ENCODE measurements around the gene EFHC1. TPM values are rescaled to one million over a fixed set of nuclear protein-coding genes. Genes with fewer than 3 reads are reported as not detected.

The EFHC1 gene
- total RNA-seq, 1 experiment from 2014 or later, result 13.2 TPM

- no peak for TF ChIP-seq CTCF (conservative IDR thresholded peaks at IDR 0.05)
- Histone ChIP-seq H3K56ac (ENCODE audit: insufficient read length, low read depth, low read length) (no peak overlapping the region), H3K18ac (ENCODE audit: insufficient read length, low read depth, low read length) (no peak overlapping the region), H2BK15ac (ENCODE audit: low read depth, low read length) (no peak overlapping the region), H4K8ac (replicated peaks; ENCODE audit: insufficient read length, low read depth, low read length) (no peak overlapping the region), H4K91ac (ENCODE audit: insufficient read length, low read depth, low read length) (no peak overlapping the region), H2BK5ac (ENCODE audit: insufficient read length, low read length) (no peak overlapping the region), H2BK12ac (ENCODE audit: insufficient read length, low read depth, low read length) (no peak overlapping the region), H4K5ac (ENCODE audit: insufficient read length, low read depth, low read length) (no peak overlapping the region), H3K4ac (ENCODE audit: low read depth, low read length) (no peak overlapping the region), H3T11ph (ENCODE audit: low read length) (no peak overlapping the region), H3K4me2 (ENCODE audit: insufficient read depth, insufficient read length, low read length) (no peak overlapping the region), H2AK5ac (ENCODE audit: insufficient read length, low read length) (no peak overlapping the region), H3K79me2 (ENCODE audit: insufficient read depth, low read length) (no peaks in the 10 kb centered on the region), H3K4me1 (ENCODE audit: insufficient read depth, low read length) (no peaks in the 10 kb centered on the region), H2BK20ac (ENCODE audit: low read depth, low read length, poor library complexity, severe bottlenecking) (no peak overlapping the region), H4K20me1 (ENCODE audit: control insufficient read depth, insufficient read depth, insufficient read length) (no peaks in the 10 kb centered on the region), H3K9me3 (ENCODE audit: control insufficient read depth, low read depth, low read length) (no peaks in the 10 kb centered on the region), H3K23me2 (ENCODE audit: insufficient read length, low read depth, low read length, poor library complexity, severe bottlenecking) (no peaks in the 10 kb centered on the region), H3K79me1 (ENCODE audit: insufficient read depth, low read depth, low read length, poor library complexity, severe bottlenecking) (no peaks in the 10 kb centered on the region), H3K23ac (ENCODE audit: insufficient read length, low read depth, low read length) (no peak overlapping the region), H3K9ac (ENCODE audit: extremely low read depth, insufficient read length, low read length) (no peak overlapping the region), H2BK120ac (ENCODE audit: low read depth, low read length, poor library complexity, severe bottlenecking) (no peak overlapping the region), H3K27me3 (ENCODE audit: insufficient read depth, low read length) (no peaks in the 10 kb centered on the region), H3K27ac (ENCODE audit: insufficient read length, low read depth, low read length) (no peak overlapping the region), H3K14ac (ENCODE audit: insufficient read depth, low read length) (no peak overlapping the region), H2AFZ (ENCODE audit: low read length) (no peak overlapping the region)
- H3K27me3 Mint-ChIP-seq (ENCODE audit: low read depth), result peaks cover 3% of the 10 kb centered on the region; the same call in 1 of the 2 replicates
- H3K36me3 Mint-ChIP-seq (ENCODE audit: insufficient read depth in 1 of 3, low read depth in 3 of 3), result no peaks in the 10 kb centered on the region
- H3K4me3 Mint-ChIP-seq, result no peak overlapping the region
- no peaks in the 10 kb centered on the region for H3K9me3 Mint-ChIP-seq
- DNase-seq, result no peak
- H3K4me1 Mint-ChIP-seq, result no peaks in the 10 kb centered on the region
- H3K27ac Mint-ChIP-seq, result no peak overlapping the region
Observed at GRCh38 chr6:52410979-52411378, 9.2 kb upstream of the EFHC1 start.

Measured in H9 (cell line).